Gastrocnemius medialis (tissue), 4 donors: ENCODE data around the gene PPP1R15B.

Experiments
- POLR2A ChIP-seq, 2 donors: fragments of 450-650 bp; IDR thresholded peaks; one replicate each; pipeline ENCODE4 v1.6.1; 2017; ENCODE audit warnings: antibody characterized with exemption in 2 of 2, mild to moderate bottlenecking in 2 of 2, moderate library complexity in 2 of 2
- TF ChIP-seq, protein P1 (sequence below), 5 experiments: fragments of 450-650 bp in 3 of 5; fragments of 200-600 bp in 2 of 5; sonication (generic) in 2 of 5; IDR thresholded peaks in 4 of 5; conservative IDR thresholded peaks in 1 of 5; 1 replicate in 4 of 5; 2 replicates in 1 of 5; pipeline ENCODE4 v1.5.1; 2016 to 2019; ENCODE audit warnings: antibody characterized with exemption in 5 of 5, mild to moderate bottlenecking in 3 of 5, moderate library complexity in 3 of 5

DNA sequence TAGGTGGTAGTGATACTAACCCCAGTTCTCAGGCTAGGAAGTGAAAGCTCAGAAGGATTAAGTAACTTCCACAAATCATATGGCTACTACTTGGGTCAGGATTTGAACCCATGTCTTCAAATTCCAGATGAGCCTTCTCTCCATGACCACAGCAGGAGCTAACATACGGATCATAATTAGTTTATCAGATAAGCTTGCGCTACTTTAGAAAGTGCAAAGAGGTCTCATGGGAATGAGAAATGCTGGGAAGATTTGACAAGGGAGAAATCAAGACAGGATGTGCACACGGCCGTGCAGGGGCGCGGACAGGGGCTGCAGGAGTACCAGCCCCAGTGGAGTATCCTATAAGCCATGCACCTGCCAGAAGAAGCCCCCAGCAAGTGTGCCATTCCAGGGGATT, 57.0 kb downstream of the PPP1R15B start:
- no peak for TF ChIP-seq POLR2A (IDR thresholded peaks at IDR 0.05)
- TF ChIP-seq, protein P1, sequence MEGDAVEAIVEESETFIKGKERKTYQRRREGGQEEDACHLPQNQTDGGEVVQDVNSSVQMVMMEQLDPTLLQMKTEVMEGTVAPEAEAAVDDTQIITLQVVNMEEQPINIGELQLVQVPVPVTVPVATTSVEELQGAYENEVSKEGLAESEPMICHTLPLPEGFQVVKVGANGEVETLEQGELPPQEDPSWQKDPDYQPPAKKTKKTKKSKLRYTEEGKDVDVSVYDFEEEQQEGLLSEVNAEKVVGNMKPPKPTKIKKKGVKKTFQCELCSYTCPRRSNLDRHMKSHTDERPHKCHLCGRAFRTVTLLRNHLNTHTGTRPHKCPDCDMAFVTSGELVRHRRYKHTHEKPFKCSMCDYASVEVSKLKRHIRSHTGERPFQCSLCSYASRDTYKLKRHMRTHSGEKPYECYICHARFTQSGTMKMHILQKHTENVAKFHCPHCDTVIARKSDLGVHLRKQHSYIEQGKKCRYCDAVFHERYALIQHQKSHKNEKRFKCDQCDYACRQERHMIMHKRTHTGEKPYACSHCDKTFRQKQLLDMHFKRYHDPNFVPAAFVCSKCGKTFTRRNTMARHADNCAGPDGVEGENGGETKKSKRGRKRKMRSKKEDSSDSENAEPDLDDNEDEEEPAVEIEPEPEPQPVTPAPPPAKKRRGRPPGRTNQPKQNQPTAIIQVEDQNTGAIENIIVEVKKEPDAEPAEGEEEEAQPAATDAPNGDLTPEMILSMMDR (IDR thresholded peaks at IDR 0.05 in 4 of 5, conservative IDR thresholded peaks at IDR 0.05 in 1 of 5), result no peak
